Tibial nerve (tissue), 4 donors: Measurements from ENCODE around the gene PLA1A. TPM values are rescaled to one million over a fixed set of nuclear protein-coding genes. Genes with fewer than 3 reads are reported as not detected.

Source experiments
- DNase-seq, 2 donors: peaks; one replicate each; pipeline ENCODE4 v3.0.0-alpha.2; 2019; ENCODE audit warnings: low spot score in 2 of 2
- H3K27ac ChIP-seq, 4 donors: fragments of 200-600 bp; sonication (generic) in 3 of 4; one replicate each; pipeline ENCODE4 v1.5.1; 2017 to 2019; ENCODE audit warnings: mild to moderate bottlenecking in 1 of 4
- H3K27me3 ChIP-seq, 2 donors: fragments of 200-600 bp; sonication (generic) in 1 of 2; one replicate each; pipeline versions ENCODE4 v1.5.1 to v1.6.0; 2017 to 2019
- H3K36me3 ChIP-seq, 3 donors: fragments of 200-600 bp; sonication (generic); one replicate each; pipeline ENCODE4 v1.5.1; 2018 to 2019
- H3K4me1 ChIP-seq, 4 donors: fragments of 200-600 bp; sonication (generic) in 3 of 4; one replicate each; pipeline ENCODE4 v1.5.1; 2017 to 2019
- H3K4me3 ChIP-seq, 4 donors: fragments of 200-600 bp; sonication (generic) in 3 of 4; one replicate each; pipeline ENCODE4 v1.5.1; 2017 to 2019; ENCODE audit warnings: mild to moderate bottlenecking in 1 of 4, moderate library complexity in 1 of 4
- H3K9me3 ChIP-seq, 4 donors: fragments of 200-600 bp; sonication (generic) in 3 of 4; one replicate each; pipeline ENCODE4 v1.5.1; 2017 to 2019
- CTCF ChIP-seq, 5 experiments: fragments of 200-600 bp in 3 of 5; fragments of 450-650 bp in 2 of 5; sonication (generic) in 3 of 5; IDR thresholded peaks; one replicate each; pipeline ENCODE4 v1.5.1; 2016 to 2019; ENCODE audit warnings: antibody characterized with exemption in 5 of 5, mild to moderate bottlenecking in 3 of 5, moderate library complexity in 2 of 5
- EP300 ChIP-seq, 2 donors: sonication (generic); formaldehyde crosslinking; IDR thresholded peaks; one replicate each; pipeline ENCODE4 v1.6.1; 2017; ENCODE audit warnings: antibody characterized with exemption in 2 of 2, mild to moderate bottlenecking in 1 of 2
- POLR2A ChIP-seq, 2 donors: fragments of 450-650 bp; IDR thresholded peaks; one replicate each; pipeline ENCODE4 v1.6.1; 2017; ENCODE audit warnings: antibody characterized with exemption in 2 of 2, mild to moderate bottlenecking in 2 of 2, moderate library complexity in 2 of 2
- WGBS, 2 donors: methylation state at CpG; one replicate each; pipeline ENCODE4 v1.1.5; 2018; 5-methylcytosine and 5-hydroxymethylcytosine counted together
- total RNA-seq, 4 donors: library from RNA; depleted of rRNA; stranded (reverse); fragments of >200 nt; gene quantifications; one replicate each; pipeline ENCODE4 v1.1.0, GENCODE V29; 2016

The PLA1A gene
- total RNA-seq, 4 donors from 2014 or later = 2.5 to 12.0 (median 3.9) TPM; not detected in 1

- Histone ChIP-seq H3K9me3 (no peaks in the 10 kb centered on the region), H3K36me3 (peaks cover 0 to 61% (median 0%) of the 10 kb centered on the region in 3 donors), H3K27me3 (no peaks in the 10 kb centered on the region), H3K4me3 (no peak overlapping the region), H3K4me1 (no peaks in the 10 kb centered on the region), H3K27ac (no peak overlapping the region)
- TF ChIP-seq POLR2A (IDR thresholded peaks at IDR 0.05) (no peak), CTCF (IDR thresholded peaks at IDR 0.05) (no peak), EP300 (IDR thresholded peaks at IDR 0.05) (no peak)
- WGBS, 2 donors = 56 to 80% methylated on average over 3 of the region's 3 CpGs
- DNase-seq = no peak
These were observed 10.9 kb upstream of the PLA1A start for GRCh38 chr3:119586733-119587172.

- peak; percentile 39 to 45 for DNase-seq
- no peaks in the 10 kb centered on the region for H3K27me3 ChIP-seq
- WGBS, 2 donors = 67 to 75% methylated on average over 3 of the region's 3 CpGs
- TF ChIP-seq EP300 (IDR thresholded peaks at IDR 0.05) = peak in 1 of 2 donors; percentile 37
- TF ChIP-seq CTCF (IDR thresholded peaks at IDR 0.05) = no peak
- no peak for TF ChIP-seq POLR2A (IDR thresholded peaks at IDR 0.05)
- no peaks in the 10 kb centered on the region for H3K4me1 ChIP-seq
- no peak overlapping the region for H3K27ac ChIP-seq
- H3K4me3 ChIP-seq = no peak overlapping the region
- peaks cover 0 to 48% (median 0%) of the 10 kb centered on the region in 3 donors for H3K36me3 ChIP-seq
- no peaks in the 10 kb centered on the region for H3K9me3 ChIP-seq
These were observed 9.6 kb upstream of the PLA1A start for GRCh38 chr3:119588112-119588511.

GRCh38 chr3:119589102-119589773 is 8.4 kb upstream of the PLA1A start:
- Histone ChIP-seq H3K4me1 (no peaks in the 10 kb centered on the region), H3K27ac (no peak overlapping the region), H3K4me3 (no peak overlapping the region), H3K36me3 (peaks cover 0 to 39% (median 0%) of the 10 kb centered on the region in 3 donors), H3K27me3 (no peaks in the 10 kb centered on the region), H3K9me3 (no peaks in the 10 kb centered on the region)
- no peak for TF ChIP-seq POLR2A (IDR thresholded peaks at IDR 0.05)
- no peak for TF ChIP-seq CTCF (IDR thresholded peaks at IDR 0.05)
- TF ChIP-seq EP300 (IDR thresholded peaks at IDR 0.05) = no peak
- no peak for DNase-seq
- WGBS, 2 donors = 57 to 62% methylated on average over 6 of the region's 6 CpGs

GRCh38 chr3:119590706-119591105 is 7.0 kb upstream of the PLA1A start:
- 89 to 100% methylated on average over 1 of the region's 1 CpG for WGBS, 2 donors
- Histone ChIP-seq H3K4me3 (no peak overlapping the region), H3K9me3 (no peaks in the 10 kb centered on the region), H3K27ac (no peak overlapping the region), H3K36me3 (peaks cover 0 to 28% (median 0%) of the 10 kb centered on the region in 3 donors), H3K4me1 (peaks cover 0 to 2% (median 0%) of the 10 kb centered on the region in 4 donors), H3K27me3 (no peaks in the 10 kb centered on the region)
- TF ChIP-seq CTCF (IDR thresholded peaks at IDR 0.05) (no peak), EP300 (IDR thresholded peaks at IDR 0.05) (no peak), POLR2A (IDR thresholded peaks at IDR 0.05) (no peak)
- no peak for DNase-seq

GRCh38 chr3:119592861-119593260 is 4.8 kb upstream of the PLA1A start:
- Histone ChIP-seq H3K27ac (no peak overlapping the region), H3K9me3 (no peaks in the 10 kb centered on the region), H3K36me3 (peaks cover 0 to 9% (median 0%) of the 10 kb centered on the region in 3 donors), H3K27me3 (no peaks in the 10 kb centered on the region), H3K4me1 (peaks cover 0 to 22% (median 0%) of the 10 kb centered on the region in 4 donors), H3K4me3 (no peak overlapping the region)
- WGBS, 2 donors = 57 to 89% methylated on average over 1 of the region's 1 CpG
- no peak for DNase-seq
- TF ChIP-seq EP300 (IDR thresholded peaks at IDR 0.05) = no peak
- TF ChIP-seq CTCF (IDR thresholded peaks at IDR 0.05) = no peak
- TF ChIP-seq POLR2A (IDR thresholded peaks at IDR 0.05) = no peak
